Measurements from ENCODE around the gene ZNF467. TPM values are rescaled to one million over a fixed set of nuclear protein-coding genes. Genes with fewer than 3 reads are reported as not detected.

ZNF467 gene
- total and polyA plus RNA-seq, 9 donors = 2.3 to 23.7 (median 11.4) TPM

GRCh38 chr7:149801002-149801566, 27.7 kb upstream of the ZNF467 start:
- WGBS, 3 donors = 95 to 98% (median 97%) methylated on average over 2 of the region's 2 CpGs
- intact Hi-C loops (cut with DNase I) = no loop called here

GRCh38 chr7:149800169-149800555, 26.8 kb upstream of the ZNF467 start:
- no peaks in the 10 kb centered on the region for H3K4me1 ChIP-seq (ENCODE audit: insufficient read depth)
- no peak for DNase-seq
- H3K27me3 ChIP-seq = no peaks in the 10 kb centered on the region
- H3K36me3 ChIP-seq = no peaks in the 10 kb centered on the region
- TF ChIP-seq EP300 (IDR thresholded peaks at IDR 0.05) (no peak), CTCF (IDR thresholded peaks at IDR 0.05) (no peak), POLR2A (IDR thresholded peaks at IDR 0.05) (no peak)
- no peak overlapping the region for H3K27ac ChIP-seq
- intact Hi-C loops (cut with DNase I) = no loop called here
- 88 to 92% (median 90%) methylated on average over 13 of the region's 13 CpGs for WGBS, 3 donors
- H3K4me3 ChIP-seq = no peak overlapping the region
- H3K9me3 ChIP-seq = no peaks in the 10 kb centered on the region

More at GRCh38 chr7:149801002-149801566, 27.7 kb upstream of the ZNF467 start:
- H3K4me1 ChIP-seq (ENCODE audit: insufficient read depth) = no peaks in the 10 kb centered on the region
- H3K36me3 ChIP-seq = no peaks in the 10 kb centered on the region
- H3K9me3 ChIP-seq = no peaks in the 10 kb centered on the region
- TF ChIP-seq CTCF (IDR thresholded peaks at IDR 0.05) (no peak), POLR2A (IDR thresholded peaks at IDR 0.05) (no peak), EP300 (IDR thresholded peaks at IDR 0.05) (no peak)
- H3K27me3 ChIP-seq = no peaks in the 10 kb centered on the region
- no peak for DNase-seq
- H3K27ac ChIP-seq = no peak overlapping the region
- no peak overlapping the region for H3K4me3 ChIP-seq

GRCh38 chr7:149799397-149800168, 26.2 kb upstream of the ZNF467 start:
- no peaks in the 10 kb centered on the region for H3K36me3 ChIP-seq
- H3K9me3 ChIP-seq = no peaks in the 10 kb centered on the region
- no peaks in the 10 kb centered on the region for H3K27me3 ChIP-seq
- no peaks in the 10 kb centered on the region for H3K4me1 ChIP-seq (ENCODE audit: insufficient read depth)
- H3K4me3 ChIP-seq = no peak overlapping the region
- H3K27ac ChIP-seq = no peak overlapping the region
- intact Hi-C loops (cut with DNase I) = no loop called here
- 66 to 73% (median 68%) methylated on average over 8 of the region's 8 CpGs for WGBS, 3 donors
- TF ChIP-seq POLR2A (IDR thresholded peaks at IDR 0.05) (no peak), CTCF (IDR thresholded peaks at IDR 0.05) (no peak)
- DNase-seq = peak in 2 of 5 donors; percentile 39 to 44

- Histone ChIP-seq H3K9me3 (no peaks in the 10 kb centered on the region), H3K4me1 (ENCODE audit: insufficient read depth) (no peaks in the 10 kb centered on the region), H3K4me3 (no peak overlapping the region), H3K27ac (no peak overlapping the region), H3K36me3 (no peaks in the 10 kb centered on the region), H3K27me3 (no peaks in the 10 kb centered on the region)
- WGBS, 3 donors = 81 to 91% (median 88%) methylated on average over 7 of the region's 7 CpGs
- no peak for DNase-seq
- intact Hi-C loops (cut with DNase I) = no loop called here
- no peak for TF ChIP-seq CTCF (IDR thresholded peaks at IDR 0.05)
- no peak for TF ChIP-seq POLR2A (IDR thresholded peaks at IDR 0.05)
- TF ChIP-seq EP300 (IDR thresholded peaks at IDR 0.05) = no peak
Measured at GRCh38 chr7:149797771-149798170, 24.4 kb upstream of the ZNF467 start.

Measured in ovary (tissue), 9 donors.